ENCODE measurements around the gene ZFHX2. TPM values are rescaled to one million over a fixed set of nuclear protein-coding genes. Genes with fewer than 3 reads are reported as not detected.

ZFHX2 gene
- total and polyA plus RNA-seq, 2 of the 13 experiments (the other 11 are each of a cell fraction or from before 2014, with no cell fraction given), result 0.17 to 0.44 TPM

- no peak for TF ChIP-seq AKNA (CRISPR knock-in tag; IDR thresholded peaks at IDR 0.05; ENCODE audit: borderline replicate concordance)
- no peak for TF ChIP-seq SNAPC2 (CRISPR knock-in tag; IDR thresholded peaks at IDR 0.05)
- no peak for TF ChIP-seq NFE2 (CRISPR knock-in tag; IDR thresholded peaks at IDR 0.05)
- 0 out of 2 replicates have a peak, but pooled peaks have one; percentile 29 for TF ChIP-seq RFXAP (CRISPR knock-in tag; IDR thresholded peaks at IDR 0.05; ENCODE audit: borderline replicate concordance)
- 0 out of 2 replicates have a peak, but pooled peaks have one; percentile 47 for TF ChIP-seq ZNF724P (CRISPR knock-in tag; IDR thresholded peaks at IDR 0.05; ENCODE audit: borderline replicate concordance)
- peak; percentile 56 for TF ChIP-seq PATZ1 (CRISPR knock-in tag; IDR thresholded peaks at IDR 0.05)
- TF ChIP-seq TBL1XR1 (IDR thresholded peaks at IDR 0.05; ENCODE audit: borderline replicate concordance, low read length, partially characterized antibody), result no peak
- TF ChIP-seq TBP (CRISPR knock-in tag; IDR thresholded peaks at IDR 0.05), result no peak
- no peak for TF ChIP-seq MLLT10 (CRISPR knock-in tag; IDR thresholded peaks at IDR 0.05)
- TF ChIP-seq ZNF782 (CRISPR knock-in tag; IDR thresholded peaks at IDR 0.05; ENCODE audit: borderline replicate concordance), result 0 out of 2 replicates have a peak, but pooled peaks have one; percentile 28
- no peak for TF ChIP-seq EED (CRISPR knock-in tag; IDR thresholded peaks at IDR 0.05)
- TF ChIP-seq GATAD2A (CRISPR knock-in tag; IDR thresholded peaks at IDR 0.05), result peak; percentile 29; the same call in 1 of the 2 replicates
- TF ChIP-seq ZNF891 (CRISPR knock-in tag; IDR thresholded peaks at IDR 0.05), result 0 out of 2 replicates have a peak, but pooled peaks have one; percentile 9
- no peak for TF ChIP-seq ZNF784 (CRISPR knock-in tag; IDR thresholded peaks at IDR 0.05; ENCODE audit: borderline replicate concordance)
- no peak for TF ChIP-seq EP300 (IDR thresholded peaks at IDR 0.05; ENCODE audit: low read depth in 2 of 2, low read length in 2 of 2)
- no peak for TF ChIP-seq EP300 (CRISPR knock-in tag; IDR thresholded peaks at IDR 0.05; ENCODE audit: borderline replicate concordance)
- TF ChIP-seq ZNF281 (CRISPR knock-in tag; IDR thresholded peaks at IDR 0.05; ENCODE audit: borderline replicate concordance), result no peak; the same call in 1 of the 2 replicates
- TF ChIP-seq HNF4A (CRISPR knock-in tag; IDR thresholded peaks at IDR 0.05), result peak; percentile 32
Measured at GRCh38 chr14:23571701-23572523, 20.3 kb upstream of the ZFHX2 start (continued).

Data from HepG2 (cell line).